ENCODE data around the gene SUSD6.

DNA sequence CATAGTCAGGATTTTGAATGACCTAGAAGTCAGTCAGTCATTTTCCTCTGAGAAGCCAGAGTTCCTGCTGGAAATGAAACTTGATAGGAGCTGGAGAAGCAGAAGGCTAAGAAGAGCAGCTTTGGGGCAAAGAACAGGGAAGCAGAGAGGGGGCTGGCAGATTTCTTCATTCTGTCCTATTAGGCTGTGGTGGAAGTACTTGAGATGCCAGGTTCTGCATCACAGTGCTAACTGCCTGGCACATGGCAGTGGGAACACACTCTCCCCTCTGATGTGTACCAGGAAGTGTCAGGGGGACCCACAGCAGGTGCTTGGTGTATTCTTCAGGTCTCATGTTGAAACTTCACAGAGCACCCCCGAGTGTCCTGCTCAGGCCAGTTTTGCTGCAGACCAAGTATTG lies 61.0 kb downstream of the SUSD6 start:
- TF ChIP-seq, protein P1, sequence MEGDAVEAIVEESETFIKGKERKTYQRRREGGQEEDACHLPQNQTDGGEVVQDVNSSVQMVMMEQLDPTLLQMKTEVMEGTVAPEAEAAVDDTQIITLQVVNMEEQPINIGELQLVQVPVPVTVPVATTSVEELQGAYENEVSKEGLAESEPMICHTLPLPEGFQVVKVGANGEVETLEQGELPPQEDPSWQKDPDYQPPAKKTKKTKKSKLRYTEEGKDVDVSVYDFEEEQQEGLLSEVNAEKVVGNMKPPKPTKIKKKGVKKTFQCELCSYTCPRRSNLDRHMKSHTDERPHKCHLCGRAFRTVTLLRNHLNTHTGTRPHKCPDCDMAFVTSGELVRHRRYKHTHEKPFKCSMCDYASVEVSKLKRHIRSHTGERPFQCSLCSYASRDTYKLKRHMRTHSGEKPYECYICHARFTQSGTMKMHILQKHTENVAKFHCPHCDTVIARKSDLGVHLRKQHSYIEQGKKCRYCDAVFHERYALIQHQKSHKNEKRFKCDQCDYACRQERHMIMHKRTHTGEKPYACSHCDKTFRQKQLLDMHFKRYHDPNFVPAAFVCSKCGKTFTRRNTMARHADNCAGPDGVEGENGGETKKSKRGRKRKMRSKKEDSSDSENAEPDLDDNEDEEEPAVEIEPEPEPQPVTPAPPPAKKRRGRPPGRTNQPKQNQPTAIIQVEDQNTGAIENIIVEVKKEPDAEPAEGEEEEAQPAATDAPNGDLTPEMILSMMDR (IDR thresholded peaks at IDR 0.05): no peak
- TF ChIP-seq POLR2A (IDR thresholded peaks at IDR 0.05): no peak
